IMR-90 (cell line): ENCODE measurements around the gene CACNA2D3.

Source experiments
- CEBPB ChIP-seq: IDR thresholded peaks from 2 replicates; pipeline ENCODE4 v1.6.1; 2012; ENCODE audit warnings: low read depth, low read length, improper control_type of control experiment
- MAFK ChIP-seq: IDR thresholded peaks from 2 replicates; pipeline ENCODE4 v1.6.1; 2012; ENCODE audit warnings: low read depth, low read length, improper control_type of control experiment
- MXI1 ChIP-seq: IDR thresholded peaks from 2 replicates; pipeline ENCODE4 v1.6.1; 2012; ENCODE audit warnings: low read depth, mild to moderate bottlenecking, low read length, moderate library complexity, borderline replicate concordance
- POLR2A ChIP-seq: IDR thresholded peaks from 2 replicates; pipeline ENCODE4 v1.6.1; 2012; ENCODE audit warnings: mild to moderate bottlenecking, low read depth, low read length
- RCOR1 ChIP-seq: IDR thresholded peaks from 2 replicates; pipeline ENCODE4 v1.6.1; 2012; ENCODE audit warnings: mild to moderate bottlenecking, low read length, improper control_type of control experiment; ENCODE audit not compliant: insufficient replicate concordance
- RFX5 ChIP-seq: IDR thresholded peaks from 2 replicates; pipeline ENCODE4 v1.8.0; 2012; ENCODE audit warnings: low read depth, mild to moderate bottlenecking, low read length, moderate library complexity
- TF ChIP-seq, protein P1 (sequence below): conservative IDR thresholded peaks from 2 replicates; pipeline ENCODE4 v1.5.1; 2012; ENCODE audit warnings: mild to moderate bottlenecking, low read depth, low read length, improper control_type of control experiment

DNA sequence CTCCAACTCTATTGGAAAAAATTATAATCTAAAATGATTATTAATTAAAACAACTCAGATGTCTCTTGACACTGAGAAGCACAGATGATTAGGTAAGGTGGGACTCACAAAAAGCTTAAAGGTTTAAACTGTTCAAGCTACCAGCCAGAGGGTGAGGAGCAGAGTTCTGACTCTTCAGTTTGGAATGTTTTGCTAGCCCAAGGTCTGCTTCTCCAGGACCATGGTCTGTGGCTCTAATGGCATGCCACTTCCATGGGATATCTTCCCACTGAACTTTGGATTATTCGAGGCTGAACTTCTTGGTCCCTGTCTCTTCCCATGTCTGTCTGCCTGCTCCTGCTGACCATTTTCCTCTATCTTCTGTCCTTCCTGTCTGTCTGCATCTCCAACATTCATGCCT lies 49.2 kb downstream of the CACNA2D3 start:
- TF ChIP-seq, protein P1, sequence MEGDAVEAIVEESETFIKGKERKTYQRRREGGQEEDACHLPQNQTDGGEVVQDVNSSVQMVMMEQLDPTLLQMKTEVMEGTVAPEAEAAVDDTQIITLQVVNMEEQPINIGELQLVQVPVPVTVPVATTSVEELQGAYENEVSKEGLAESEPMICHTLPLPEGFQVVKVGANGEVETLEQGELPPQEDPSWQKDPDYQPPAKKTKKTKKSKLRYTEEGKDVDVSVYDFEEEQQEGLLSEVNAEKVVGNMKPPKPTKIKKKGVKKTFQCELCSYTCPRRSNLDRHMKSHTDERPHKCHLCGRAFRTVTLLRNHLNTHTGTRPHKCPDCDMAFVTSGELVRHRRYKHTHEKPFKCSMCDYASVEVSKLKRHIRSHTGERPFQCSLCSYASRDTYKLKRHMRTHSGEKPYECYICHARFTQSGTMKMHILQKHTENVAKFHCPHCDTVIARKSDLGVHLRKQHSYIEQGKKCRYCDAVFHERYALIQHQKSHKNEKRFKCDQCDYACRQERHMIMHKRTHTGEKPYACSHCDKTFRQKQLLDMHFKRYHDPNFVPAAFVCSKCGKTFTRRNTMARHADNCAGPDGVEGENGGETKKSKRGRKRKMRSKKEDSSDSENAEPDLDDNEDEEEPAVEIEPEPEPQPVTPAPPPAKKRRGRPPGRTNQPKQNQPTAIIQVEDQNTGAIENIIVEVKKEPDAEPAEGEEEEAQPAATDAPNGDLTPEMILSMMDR, result no peak
- TF ChIP-seq RCOR1 (no peak), MXI1 (no peak), POLR2A (no peak), MAFK (no peak), RFX5 (no peak), CEBPB (no peak)
